Measurements from ENCODE around the gene MCCC2.
"Not testable (repeated sequence)": the region's sequence is repeated elsewhere in the genome, so short reads cannot be mapped to it uniquely, and the experiment has no call there.

MCCC2 gene

DNA sequence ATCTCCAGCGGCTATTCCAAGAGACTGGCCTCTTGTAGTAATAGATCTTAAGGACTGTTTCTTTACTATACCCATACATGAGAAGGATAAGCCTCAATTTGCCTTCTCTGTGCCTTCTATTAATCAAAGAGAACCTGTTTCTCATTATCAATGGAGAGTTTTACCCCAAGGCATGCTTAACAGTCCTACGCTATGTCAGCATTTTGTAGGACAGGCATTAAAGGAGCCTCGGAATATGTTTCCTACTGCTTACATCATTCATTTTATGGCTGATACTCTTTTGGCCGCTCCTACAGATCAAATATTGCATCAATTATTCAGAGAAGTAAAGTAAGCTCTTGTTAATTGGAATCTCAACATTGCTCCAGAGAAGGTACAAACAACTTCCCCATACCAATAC lies 11.6 kb upstream of the MCCC2 start:
- H3K4me1 ChIP-seq (ENCODE audit: control insufficient read depth, insufficient read depth, low read length); H3K4me3 ChIP-seq (ENCODE audit: low read length in 2 of 2); H3K9me3 ChIP-seq (ENCODE audit: control insufficient read depth in 2 of 2, low read length in 2 of 2); H3K9ac ChIP-seq (ENCODE audit: low read length in 2 of 2); H3K36me3 ChIP-seq (ENCODE audit: control insufficient read depth in 2 of 2, insufficient read depth in 2 of 2, low read length in 2 of 2); H3K27ac ChIP-seq (ENCODE audit: low read length); H3K27me3 ChIP-seq (ENCODE audit: control insufficient read depth in 1 of 2, insufficient read depth in 2 of 2, low read length in 2 of 2): not testable (repeated sequence)

DNA sequence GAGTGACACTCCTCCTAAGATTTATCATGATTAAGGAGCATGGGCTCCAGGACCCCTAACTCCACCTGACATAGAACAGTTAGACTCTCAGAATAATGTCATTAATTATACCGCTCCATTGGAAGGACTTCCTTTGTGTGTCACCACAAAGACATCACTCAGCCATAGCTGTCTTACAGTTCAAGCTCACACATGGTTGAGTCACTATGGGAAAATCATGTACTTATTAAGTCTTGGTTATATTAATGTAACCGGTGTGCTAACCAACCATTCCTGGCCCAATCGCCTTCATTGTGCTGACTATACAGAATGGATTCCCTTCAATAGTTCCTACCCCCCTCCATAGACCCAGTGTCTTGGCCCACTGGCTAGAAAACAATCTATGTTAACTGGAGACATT lies 10.9 kb upstream of the MCCC2 start:
- Histone ChIP-seq H3K4me3 (ENCODE audit: low read length in 2 of 2) (no peak overlapping the region), H3K27ac (ENCODE audit: low read length) (no peak overlapping the region), H3K9me3 (ENCODE audit: control insufficient read depth in 2 of 2, low read length in 2 of 2) (no peaks in the 10 kb centered on the region), H3K27me3 (ENCODE audit: control insufficient read depth in 1 of 2, insufficient read depth in 2 of 2, low read length in 2 of 2) (no peaks in the 10 kb centered on the region), H3K9ac (ENCODE audit: low read length in 2 of 2) (no peak overlapping the region), H3K36me3 (ENCODE audit: control insufficient read depth in 2 of 2, insufficient read depth in 2 of 2, low read length in 2 of 2) (peaks cover 4 to 6% of the 10 kb centered on the region in 2 donors), H3K4me1 (ENCODE audit: control insufficient read depth, insufficient read depth, low read length) (no peaks in the 10 kb centered on the region)

DNA sequence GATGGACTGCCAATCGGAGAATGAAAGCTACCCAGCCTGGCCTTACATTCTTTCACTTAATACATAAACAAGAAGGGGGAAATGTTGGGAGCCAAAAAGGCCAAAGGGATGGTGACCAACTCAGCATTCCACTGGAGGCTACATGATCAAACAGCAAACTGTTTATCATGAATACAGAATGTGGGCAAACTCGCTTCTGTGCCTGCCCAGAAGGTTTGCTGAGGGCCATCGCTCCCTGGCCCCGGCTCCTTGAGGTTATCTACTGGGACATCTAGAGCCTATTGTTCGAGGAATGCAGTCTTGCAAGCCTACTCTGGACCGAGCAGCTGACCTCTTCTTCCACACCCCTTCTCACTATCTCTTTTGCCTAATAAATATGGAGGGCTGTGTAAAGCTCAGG lies 9.3 kb upstream of the MCCC2 start:
- H3K9me3 ChIP-seq (ENCODE audit: control insufficient read depth in 2 of 2, low read length in 2 of 2); H3K27ac ChIP-seq (ENCODE audit: low read length); H3K4me3 ChIP-seq (ENCODE audit: low read length in 2 of 2); H3K9ac ChIP-seq (ENCODE audit: low read length in 2 of 2); H3K27me3 ChIP-seq (ENCODE audit: control insufficient read depth in 1 of 2, insufficient read depth in 2 of 2, low read length in 2 of 2); H3K4me1 ChIP-seq (ENCODE audit: control insufficient read depth, insufficient read depth, low read length); H3K36me3 ChIP-seq (ENCODE audit: control insufficient read depth in 2 of 2, insufficient read depth in 2 of 2, low read length in 2 of 2): not testable (repeated sequence)

GRCh38 chr5:71582945-71583584 lies 4.1 kb upstream of the MCCC2 start:
- no peak overlapping the region for H3K4me3 ChIP-seq (ENCODE audit: low read length in 2 of 2)
- peaks cover 10% of the 10 kb centered on the region for H3K4me1 ChIP-seq (ENCODE audit: control insufficient read depth, insufficient read depth, low read length)
- no peak overlapping the region for H3K27ac ChIP-seq (ENCODE audit: low read length)

DNA sequence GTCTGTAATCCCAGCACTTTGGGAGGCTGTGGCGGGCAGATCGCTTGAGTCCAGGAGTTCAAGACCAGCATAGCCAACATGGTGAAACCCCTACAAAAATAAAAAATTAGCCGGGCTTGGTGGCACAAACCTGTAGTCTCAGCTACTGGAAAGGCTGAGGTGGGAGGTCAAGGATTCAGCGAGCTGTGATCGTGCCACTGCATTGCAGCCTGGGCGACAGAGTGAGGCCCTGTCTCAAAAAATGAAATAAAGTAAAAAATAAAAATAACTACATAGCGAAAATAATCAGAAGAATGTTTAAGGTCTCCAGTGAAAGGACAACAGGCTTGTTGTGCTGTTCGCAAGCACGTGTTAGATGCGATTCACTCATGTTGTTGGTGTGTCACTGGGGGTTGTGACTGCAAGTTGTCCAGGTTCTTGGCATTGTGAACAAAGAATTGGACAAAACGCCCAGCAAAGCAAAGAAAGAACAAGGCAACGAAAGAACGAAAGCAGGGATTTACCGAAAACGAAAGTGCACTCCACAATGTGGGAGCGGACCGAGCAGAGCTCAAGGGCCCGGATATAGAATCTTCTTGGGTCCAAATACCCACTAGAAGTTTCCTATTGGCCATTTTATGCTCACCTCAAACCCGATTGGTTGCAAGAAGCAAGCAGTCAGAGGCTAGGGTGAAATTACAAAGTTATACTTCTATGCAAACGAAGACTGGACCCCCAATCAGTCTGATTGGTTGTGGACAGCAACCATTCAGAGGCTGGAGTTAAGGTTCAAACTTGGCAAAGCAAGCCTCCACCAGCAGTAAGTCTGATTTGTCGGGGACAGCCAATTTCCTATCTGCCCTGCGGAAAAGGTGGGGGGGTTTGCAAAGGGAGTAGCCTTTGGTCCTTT lies 844 bp upstream of the MCCC2 start:
- no peaks in the 10 kb centered on the region for H3K27me3 ChIP-seq (ENCODE audit: control insufficient read depth in 1 of 2, insufficient read depth in 2 of 2, low read length in 2 of 2)
- peak overlapping the region; percentile 71 to 80 for H3K9ac ChIP-seq (ENCODE audit: low read length in 2 of 2)
- peaks cover 12% of the 10 kb centered on the region for H3K4me1 ChIP-seq (ENCODE audit: control insufficient read depth, insufficient read depth, low read length)
- H3K36me3 ChIP-seq (ENCODE audit: control insufficient read depth in 2 of 2, insufficient read depth in 2 of 2, low read length in 2 of 2): no peaks in the 10 kb centered on the region
- no peaks in the 10 kb centered on the region for H3K9me3 ChIP-seq (ENCODE audit: control insufficient read depth in 2 of 2, low read length in 2 of 2)
- peak overlapping the region; percentile 72 for H3K27ac ChIP-seq (ENCODE audit: low read length)
- H3K4me3 ChIP-seq (ENCODE audit: low read length in 2 of 2): peak overlapping the region; percentile 81 to 94

More at GRCh38 chr5:71582945-71583584, 4.1 kb upstream of the MCCC2 start:
- Histone ChIP-seq H3K36me3 (ENCODE audit: control insufficient read depth in 2 of 2, insufficient read depth in 2 of 2, low read length in 2 of 2) (no peaks in the 10 kb centered on the region), H3K9ac (ENCODE audit: low read length in 2 of 2) (no peak overlapping the region), H3K9me3 (ENCODE audit: control insufficient read depth in 2 of 2, low read length in 2 of 2) (no peaks in the 10 kb centered on the region), H3K27me3 (ENCODE audit: control insufficient read depth in 1 of 2, insufficient read depth in 2 of 2, low read length in 2 of 2) (no peaks in the 10 kb centered on the region)

- Histone ChIP-seq H3K9ac (ENCODE audit: low read length in 2 of 2) (peak overlapping the region; percentile 71 to 80), H3K4me3 (ENCODE audit: low read length in 2 of 2) (peak overlapping the region; percentile 81 to 94), H3K9me3 (ENCODE audit: control insufficient read depth in 2 of 2, low read length in 2 of 2) (no peaks in the 10 kb centered on the region), H3K4me1 (ENCODE audit: control insufficient read depth, insufficient read depth, low read length) (peaks cover 12% of the 10 kb centered on the region), H3K27me3 (ENCODE audit: control insufficient read depth in 1 of 2, insufficient read depth in 2 of 2, low read length in 2 of 2) (no peaks in the 10 kb centered on the region), H3K36me3 (ENCODE audit: control insufficient read depth in 2 of 2, insufficient read depth in 2 of 2, low read length in 2 of 2) (no peaks in the 10 kb centered on the region), H3K27ac (ENCODE audit: low read length) (peak overlapping the region; percentile 72)
Measured at GRCh38 chr5:71587766-71588532, 809 bp downstream of the MCCC2 start.

DNA sequence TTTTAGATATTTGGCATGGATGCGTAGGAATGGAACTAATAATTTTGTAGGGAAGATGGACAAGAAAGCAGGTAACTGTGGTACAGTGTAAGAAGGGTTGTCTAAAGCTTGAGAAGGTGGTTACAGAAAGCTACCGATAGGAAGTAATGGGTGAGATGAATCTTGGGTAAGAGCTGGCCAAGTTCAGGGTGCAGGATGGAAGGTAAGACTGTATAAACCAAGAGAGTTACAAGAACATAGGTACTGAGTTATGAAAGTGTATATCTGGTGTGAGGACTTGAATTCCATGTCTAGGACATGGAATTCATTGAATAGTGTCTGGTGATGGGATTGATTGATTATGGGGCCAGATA lies 1.4 kb downstream of the MCCC2 start:
- Histone ChIP-seq H3K9ac (ENCODE audit: low read length in 2 of 2) (no peak overlapping the region), H3K36me3 (ENCODE audit: control insufficient read depth in 2 of 2, insufficient read depth in 2 of 2, low read length in 2 of 2) (no peaks in the 10 kb centered on the region), H3K27ac (ENCODE audit: low read length) (no peak overlapping the region), H3K4me1 (ENCODE audit: control insufficient read depth, insufficient read depth, low read length) (peaks cover 12% of the 10 kb centered on the region), H3K9me3 (ENCODE audit: control insufficient read depth in 2 of 2, low read length in 2 of 2) (no peaks in the 10 kb centered on the region), H3K4me3 (ENCODE audit: low read length in 2 of 2) (peak overlapping the region; percentile 21 to 30), H3K27me3 (ENCODE audit: control insufficient read depth in 1 of 2, insufficient read depth in 2 of 2, low read length in 2 of 2) (no peaks in the 10 kb centered on the region)

- Histone ChIP-seq H3K4me3 (ENCODE audit: low read length in 2 of 2) (no peak overlapping the region), H3K27me3 (ENCODE audit: control insufficient read depth in 1 of 2, insufficient read depth in 2 of 2, low read length in 2 of 2) (no peaks in the 10 kb centered on the region), H3K4me1 (ENCODE audit: control insufficient read depth, insufficient read depth, low read length) (peaks cover 12% of the 10 kb centered on the region), H3K36me3 (ENCODE audit: control insufficient read depth in 2 of 2, insufficient read depth in 2 of 2, low read length in 2 of 2) (no peaks in the 10 kb centered on the region), H3K9me3 (ENCODE audit: control insufficient read depth in 2 of 2, low read length in 2 of 2) (no peaks in the 10 kb centered on the region), H3K9ac (ENCODE audit: low read length in 2 of 2) (no peak overlapping the region), H3K27ac (ENCODE audit: low read length) (no peak overlapping the region)
Measured at GRCh38 chr5:71589903-71590302, 2.8 kb downstream of the MCCC2 start.

- Histone ChIP-seq H3K36me3 (ENCODE audit: control insufficient read depth in 2 of 2, insufficient read depth in 2 of 2, low read length in 2 of 2) (peaks cover under 1% of the 10 kb centered on the region in 2 donors), H3K9ac (ENCODE audit: low read length in 2 of 2) (no peak overlapping the region), H3K27me3 (ENCODE audit: control insufficient read depth in 1 of 2, insufficient read depth in 2 of 2, low read length in 2 of 2) (no peaks in the 10 kb centered on the region), H3K27ac (ENCODE audit: low read length) (no peak overlapping the region), H3K4me1 (ENCODE audit: control insufficient read depth, insufficient read depth, low read length) (peaks cover 12% of the 10 kb centered on the region), H3K9me3 (ENCODE audit: control insufficient read depth in 2 of 2, low read length in 2 of 2) (no peaks in the 10 kb centered on the region), H3K4me3 (ENCODE audit: low read length in 2 of 2) (no peak overlapping the region)
Measured at GRCh38 chr5:71591100-71591499, 4.0 kb downstream of the MCCC2 start.

DNA sequence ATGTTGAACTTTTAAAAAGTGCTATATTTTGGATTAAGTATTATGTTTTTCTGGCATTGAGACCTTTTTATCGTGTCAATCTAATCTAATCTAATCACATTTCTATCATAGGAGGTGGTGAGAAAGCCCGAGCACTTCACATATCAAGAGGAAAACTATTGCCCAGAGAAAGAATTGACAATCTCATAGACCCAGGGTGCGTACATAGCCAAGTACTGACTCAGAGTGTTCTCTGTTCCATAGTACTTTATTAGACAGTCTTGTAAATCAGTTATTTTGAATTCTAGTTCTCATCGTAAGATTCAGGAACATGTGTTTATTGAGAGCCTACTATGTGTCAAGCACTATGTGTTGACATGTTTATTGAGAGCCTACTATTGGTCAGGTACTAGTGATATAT lies 9.0 kb downstream of the MCCC2 start:
- Histone ChIP-seq H3K27me3 (ENCODE audit: control insufficient read depth in 1 of 2, insufficient read depth in 2 of 2, low read length in 2 of 2) (no peaks in the 10 kb centered on the region), H3K9ac (ENCODE audit: low read length in 2 of 2) (no peak overlapping the region), H3K27ac (ENCODE audit: low read length) (no peak overlapping the region), H3K4me1 (ENCODE audit: control insufficient read depth, insufficient read depth, low read length) (no peaks in the 10 kb centered on the region), H3K36me3 (ENCODE audit: control insufficient read depth in 2 of 2, insufficient read depth in 2 of 2, low read length in 2 of 2) (peaks cover 18 to 22% of the 10 kb centered on the region in 2 donors), H3K9me3 (ENCODE audit: control insufficient read depth in 2 of 2, low read length in 2 of 2) (no peaks in the 10 kb centered on the region), H3K4me3 (ENCODE audit: low read length in 2 of 2) (no peak overlapping the region)
